DOHH2 (cell line): ENCODE measurements around the gene NHERF2.

Experiments used
- H3F3A ChIP-seq: fragments of 200-600 bp; sonication (generic), shearing (Covaris generic); 2 replicates; pipeline ENCODE4 v1.6.0; 2016; ENCODE audit warnings: antibody characterized with exemption, mild to moderate bottlenecking; ENCODE audit not compliant: control insufficient read depth, insufficient read depth
- H3K27ac ChIP-seq: fragments of 200-600 bp; sonication (generic); 2 replicates; pipeline ENCODE4 v1.5.1; 2014; ENCODE audit warnings: low read depth, mild to moderate bottlenecking, low read length, moderate library complexity
- H3K27me3 ChIP-seq: fragments of 200-600 bp; sonication (generic); 2 replicates; pipeline ENCODE4 v1.6.1; 2014; ENCODE audit warnings: mild to moderate bottlenecking, low read length, mixed read lengths; ENCODE audit not compliant: control insufficient read depth
- H3K36me3 ChIP-seq: fragments of 200-600 bp; sonication (generic); 2 replicates; pipeline ENCODE4 v1.6.1; 2014; ENCODE audit warnings: mild to moderate bottlenecking, low read length, moderate library complexity, mixed read lengths; ENCODE audit not compliant: control insufficient read depth
- H3K4me1 ChIP-seq: fragments of 200-600 bp; sonication (generic); 2 replicates; pipeline ENCODE4 v1.6.1; 2014; ENCODE audit warnings: mild to moderate bottlenecking, low read length, mixed read lengths; ENCODE audit not compliant: control insufficient read depth
- H3K4me2 ChIP-seq: fragments of 200-600 bp; sonication (generic); 2 replicates; pipeline ENCODE4 v1.6.0; 2014; ENCODE audit warnings: mild to moderate bottlenecking, low read length, moderate library complexity
- H3K4me3 ChIP-seq: fragments of 200-600 bp; sonication (generic); 2 replicates; pipeline ENCODE4 v1.5.1; 2014; ENCODE audit warnings: mild to moderate bottlenecking, low read length, mixed read lengths
- H3K79me2 ChIP-seq: fragments of 200-600 bp; sonication (generic); 2 replicates; pipeline ENCODE4 v1.6.1; 2014; ENCODE audit warnings: mild to moderate bottlenecking, low read length, mixed read lengths; ENCODE audit not compliant: control insufficient read depth
- H3K9me2 ChIP-seq: fragments of 200-600 bp; sonication (generic); replicated peaks from 2 replicates; pipeline ENCODE4 v1.6.1; 2014; ENCODE audit warnings: mild to moderate bottlenecking, low read length, mixed read lengths; ENCODE audit not compliant: control insufficient read depth
- H3K9me3 ChIP-seq: fragments of 200-600 bp; sonication (generic); 2 replicates; pipeline ENCODE4 v1.6.1; 2014; ENCODE audit warnings: antibody characterized with exemption, low read length, mixed read lengths; ENCODE audit not compliant: control insufficient read depth, insufficient read depth
- H4K20me1 ChIP-seq: fragments of 200-600 bp; sonication (generic); 2 replicates; pipeline ENCODE4 v1.6.0; 2014; ENCODE audit warnings: low read depth, mild to moderate bottlenecking, antibody characterized with exemption, low read length, moderate library complexity; ENCODE audit not compliant: control insufficient read depth, insufficient read depth
- CTCF ChIP-seq: fragments of 200-600 bp; sonication (generic); IDR thresholded peaks from one replicate; pipeline ENCODE4 v1.5.1; 2014; ENCODE audit warnings: antibody characterized with exemption, mild to moderate bottlenecking, low read depth, low read length; ENCODE audit not compliant: poor library complexity, severe bottlenecking
- EZH2phosphoT487 ChIP-seq: fragments of 200-600 bp; sonication (generic); IDR thresholded peaks from 2 replicates; pipeline ENCODE4 v1.6.1; 2017; ENCODE audit warnings: borderline replicate concordance, mild to moderate bottlenecking, antibody characterized with exemption, low read length, moderate library complexity, mixed read lengths

The NHERF2 gene

GRCh38 chr16:2054543-2055245 is 28.0 kb downstream of the NHERF2 start:
- H3K9me3 ChIP-seq = no peaks in the 10 kb centered on the region
- H3K27me3 ChIP-seq = no peaks in the 10 kb centered on the region
- H3K4me1 ChIP-seq = no peaks in the 10 kb centered on the region
- H3K79me2 ChIP-seq = no peaks in the 10 kb centered on the region
- H4K20me1 ChIP-seq = no peaks in the 10 kb centered on the region
- no peak for TF ChIP-seq CTCF
- no peak for TF ChIP-seq EZH2phosphoT487
- H3K4me2 ChIP-seq = no peak overlapping the region
- H3K36me3 ChIP-seq = peaks cover 11% of the 10 kb centered on the region; the same call in 1 of the 2 replicates
- H3K4me3 ChIP-seq = no peak overlapping the region
- no peak overlapping the region for H3K27ac ChIP-seq
- no peaks in the 10 kb centered on the region for H3K9me2 ChIP-seq
- H3F3A ChIP-seq = no peaks in the 10 kb centered on the region

- Histone ChIP-seq H3K27ac (no peak overlapping the region), H3K4me3 (no peak overlapping the region), H3K27me3 (no peaks in the 10 kb centered on the region), H4K20me1 (no peaks in the 10 kb centered on the region), H3K79me2 (no peaks in the 10 kb centered on the region), H3F3A (no peaks in the 10 kb centered on the region), H3K36me3 (peaks cover 11% of the 10 kb centered on the region; the same call in 1 of the 2 replicates), H3K4me2 (no peak overlapping the region), H3K4me1 (no peaks in the 10 kb centered on the region), H3K9me3 (no peaks in the 10 kb centered on the region), H3K9me2 (no peaks in the 10 kb centered on the region)
- no peak for TF ChIP-seq EZH2phosphoT487
- TF ChIP-seq CTCF = no peak
Observed at GRCh38 chr16:2056077-2056476, 29.4 kb downstream of the NHERF2 start.

- H3F3A ChIP-seq = no peaks in the 10 kb centered on the region
- no peaks in the 10 kb centered on the region for H3K79me2 ChIP-seq
- H4K20me1 ChIP-seq = no peaks in the 10 kb centered on the region
- H3K27ac ChIP-seq = no peak overlapping the region
- H3K4me1 ChIP-seq = no peaks in the 10 kb centered on the region
- no peak for TF ChIP-seq EZH2phosphoT487
- no peak for TF ChIP-seq CTCF
- H3K4me2 ChIP-seq = no peak overlapping the region
- H3K36me3 ChIP-seq = peaks cover 6% of the 10 kb centered on the region; the same call in 1 of the 2 replicates
- H3K4me3 ChIP-seq = no peak overlapping the region
- H3K27me3 ChIP-seq = no peaks in the 10 kb centered on the region
- H3K9me3 ChIP-seq = no peaks in the 10 kb centered on the region
- H3K9me2 ChIP-seq = no peaks in the 10 kb centered on the region
Observed at GRCh38 chr16:2056681-2057407, 30.1 kb downstream of the NHERF2 start.
